ENCODE measurements around the gene SLC43A1.

DNA sequence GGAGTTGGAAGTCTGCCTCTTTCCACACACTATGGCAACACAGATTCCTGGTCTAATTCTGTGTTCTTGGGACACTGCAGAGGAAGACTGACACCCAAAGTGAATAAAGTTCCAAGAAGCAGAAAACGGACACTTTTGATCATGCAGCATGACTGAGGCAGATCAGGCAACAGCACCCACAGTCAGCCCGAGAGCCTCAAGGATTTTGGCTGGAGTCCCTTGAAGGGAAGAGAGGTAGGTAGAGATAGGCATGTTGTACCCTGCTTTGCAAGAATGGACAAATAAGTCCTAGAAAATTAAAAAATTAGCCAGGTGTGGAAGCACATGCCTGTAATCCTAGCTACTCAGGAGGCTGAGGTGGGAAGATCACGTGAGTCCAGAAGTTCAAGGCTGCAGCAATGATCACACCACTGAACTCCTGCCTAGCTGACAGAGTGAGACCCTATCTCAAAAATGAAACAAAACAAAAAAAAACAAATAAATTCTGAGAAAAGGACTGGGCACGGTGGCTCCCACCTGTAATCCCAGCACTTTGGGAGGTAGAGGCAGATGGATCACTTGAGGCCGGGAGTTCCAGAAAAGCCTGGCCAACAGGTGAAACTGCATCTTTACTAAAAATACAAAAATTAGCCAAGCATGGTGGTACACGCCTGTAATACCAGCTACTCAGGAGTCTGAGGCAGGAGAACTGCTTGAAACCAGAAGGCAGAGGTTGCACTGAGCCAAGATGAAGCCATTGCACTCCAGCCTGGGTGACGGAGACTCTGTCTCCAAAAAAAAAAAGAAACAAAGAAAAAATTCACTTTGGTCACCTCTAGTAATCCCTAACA lies 6.9 kb downstream of the SLC43A1 start:
- TF ChIP-seq POLR2A (IDR thresholded peaks at IDR 0.05) (no peak), EP300 (IDR thresholded peaks at IDR 0.05) (no peak), CTCF (IDR thresholded peaks at IDR 0.05) (no peak), POLR2AphosphoS5 (IDR thresholded peaks at IDR 0.05) (no peak)

All from sigmoid colon (tissue), 4 donors.